Liver (tissue), 9 donors: Measurements from ENCODE around the gene CHST5. TPM values are rescaled to one million over a fixed set of nuclear protein-coding genes. Genes with fewer than 3 reads are reported as not detected.

Source experiments
- DNase-seq: peaks from one replicate; pipeline ENCODE4 v3.0.0-alpha.2; 2017; ENCODE audit warnings: low spot score
- H3K27ac ChIP-seq, 2 donors: one replicate each; pipeline ENCODE4 v1.7.0; 2013; ENCODE audit warnings: inconsistent platforms in 2 of 2, low read length in 2 of 2, control low read depth in 1 of 2, low read depth in 1 of 2, mild to moderate bottlenecking in 1 of 2
- H3K27me3 ChIP-seq, 4 donors: one replicate each; pipeline versions ENCODE4 v1.6.1 to v1.7.0; 2013; ENCODE audit warnings: low read length in 3 of 4, inconsistent platforms in 1 of 4, mild to moderate bottlenecking in 1 of 4, moderate library complexity in 1 of 4; ENCODE audit not compliant: control insufficient read depth in 4 of 4, insufficient read depth in 4 of 4
- H3K36me3 ChIP-seq, 4 donors: one replicate each; pipeline versions ENCODE4 v1.6.1 to v1.7.0; 2013; ENCODE audit warnings: low read length in 3 of 4, mild to moderate bottlenecking in 3 of 4, low read depth in 1 of 4, moderate library complexity in 1 of 4; ENCODE audit not compliant: control insufficient read depth in 4 of 4, insufficient read depth in 3 of 4
- H3K4me1 ChIP-seq, 4 donors: one replicate each; pipeline versions ENCODE4 v1.6.1 to v1.7.0; 2013; ENCODE audit warnings: low read length in 3 of 4, mild to moderate bottlenecking in 3 of 4, moderate library complexity in 1 of 4; ENCODE audit not compliant: control insufficient read depth in 4 of 4, insufficient read depth in 4 of 4
- H3K4me3 ChIP-seq, 3 donors: one replicate each; pipeline versions ENCODE4 v1.6.1 to v1.7.0; 2013; ENCODE audit warnings: low read length in 3 of 3, control low read depth in 1 of 3, low read depth in 1 of 3, mild to moderate bottlenecking in 1 of 3
- H3K9ac ChIP-seq, 2 donors: one replicate each; pipeline ENCODE4 v1.7.0; 2013; ENCODE audit warnings: low read length in 2 of 2, mild to moderate bottlenecking in 2 of 2, moderate library complexity in 2 of 2, control low read depth in 1 of 2, low read depth in 1 of 2
- H3K9me3 ChIP-seq, 4 donors: one replicate each; pipeline versions ENCODE4 v1.6.1 to v1.7.0; 2013; ENCODE audit warnings: low read length in 3 of 4; ENCODE audit not compliant: control insufficient read depth in 4 of 4
- EGR1 ChIP-seq, 2 donors: IDR thresholded peaks; 2 replicates each; pipeline ENCODE4 v1.6.1; 2016 to 2018; ENCODE audit warnings: antibody characterized with exemption in 2 of 2, low read depth in 2 of 2
- FOXA1 ChIP-seq: IDR thresholded peaks from 2 replicates; pipeline ENCODE4 v1.6.1; 2016; ENCODE audit warnings: antibody characterized with exemption
- FOXA2 ChIP-seq: IDR thresholded peaks from 2 replicates; pipeline ENCODE4 v1.6.1; 2016; ENCODE audit warnings: antibody characterized with exemption
- GABPA ChIP-seq, 2 donors: IDR thresholded peaks in 1 of 2; conservative IDR thresholded peaks in 1 of 2; 2 replicates each; pipeline ENCODE4 v1.6.1; 2016; ENCODE audit warnings: antibody characterized with exemption in 2 of 2, mild to moderate bottlenecking in 1 of 2, moderate library complexity in 1 of 2
- HNF4A ChIP-seq, 2 donors: conservative IDR thresholded peaks; 2 replicates each; pipeline ENCODE4 v1.6.1; 2016; ENCODE audit warnings: antibody characterized with exemption in 2 of 2, mild to moderate bottlenecking in 2 of 2
- HNF4G ChIP-seq: IDR thresholded peaks from 2 replicates; pipeline ENCODE4 v1.6.1; 2016; ENCODE audit warnings: antibody characterized with exemption
- JUND ChIP-seq, 2 donors: IDR thresholded peaks; 2 replicates each; pipeline ENCODE4 v1.6.1; 2016; ENCODE audit warnings: antibody characterized with exemption in 2 of 2
- NR2F2 ChIP-seq: IDR thresholded peaks from 2 replicates; pipeline ENCODE4 v1.6.1; 2016; ENCODE audit warnings: antibody characterized with exemption
- RAD21 ChIP-seq, 2 donors: IDR thresholded peaks; 2 replicates each; pipeline ENCODE4 v1.6.1; 2016; ENCODE audit warnings: antibody characterized with exemption in 2 of 2, mild to moderate bottlenecking in 2 of 2
- RXRA ChIP-seq, 2 donors: IDR thresholded peaks; 2 replicates each; pipeline ENCODE4 v1.6.1; 2017 to 2018; ENCODE audit warnings: antibody characterized with exemption in 2 of 2, mild to moderate bottlenecking in 1 of 2
- SP1 ChIP-seq: IDR thresholded peaks from 2 replicates; pipeline ENCODE4 v1.6.1; 2018; ENCODE audit warnings: antibody characterized with exemption, mild to moderate bottlenecking
- TAF1 ChIP-seq: conservative IDR thresholded peaks from 2 replicates; pipeline ENCODE4 v1.6.1; 2016; ENCODE audit warnings: antibody characterized with exemption, mild to moderate bottlenecking
- YY1 ChIP-seq: IDR thresholded peaks from 2 replicates; pipeline ENCODE4 v1.6.1; 2016; ENCODE audit warnings: antibody characterized with exemption, mild to moderate bottlenecking
- WGBS: extraction: QIAGEN DNeasy Blood & Tissue Kit; methylation state at CpG from one replicate; pipeline ENCODE4 v1.1.7; 2013; 5-methylcytosine and 5-hydroxymethylcytosine counted together
- polyA plus RNA-seq, 2 donors: library from polyadenylated mRNA; stranded (reverse) in 1 of 2; unstranded in 1 of 2; fragments of 200-250 nt in 1 of 2; fragments of >200 nt in 1 of 2; fragmentation: Nextera tagmentation in 1 of 2; extraction: Ambion mirVana in 1 of 2; gene quantifications; one replicate each; pipeline versions ENCODE4 v1.2.1 to v1.2.3, GENCODE V29; 2013 to 2015
- total RNA-seq, 2 donors: library from RNA; depleted of rRNA; stranded (reverse); fragments of >200 nt; gene quantifications; one replicate each; pipeline ENCODE4 v1.2.3, GENCODE V29; 2014
- TF ChIP-seq, protein P1 (sequence below): IDR thresholded peaks from 2 replicates; pipeline ENCODE4 v1.6.1; 2016; ENCODE audit warnings: antibody characterized with exemption
- TF ChIP-seq, protein P2 (sequence below): fragments of 150-350 bp; IDR thresholded peaks from 2 replicates; pipeline ENCODE4 v1.5.1; 2017; ENCODE audit warnings: improper control_type of control experiment, low read depth, low read length; ENCODE audit not compliant: missing input control
- TF ChIP-seq, protein P3 (sequence below): IDR thresholded peaks from 2 replicates; pipeline ENCODE4 v1.6.1; 2016; ENCODE audit warnings: antibody characterized with exemption
- TF ChIP-seq, protein P4 (sequence below): IDR thresholded peaks from 2 replicates; pipeline ENCODE4 v1.6.1; 2016; ENCODE audit warnings: antibody characterized with exemption
- TF ChIP-seq, protein P5 (sequence below): IDR thresholded peaks from 2 replicates; pipeline ENCODE4 v1.6.1; 2016; ENCODE audit warnings: antibody characterized with exemption, mild to moderate bottlenecking
- donor health status: healthy.
- donor health status: healthy.
- donor health status: healthy.
- donor health status: healthy.
- donor health status: healthy.

CHST5 gene
- total and polyA plus RNA-seq, 4 donors, result not detected

DNA sequence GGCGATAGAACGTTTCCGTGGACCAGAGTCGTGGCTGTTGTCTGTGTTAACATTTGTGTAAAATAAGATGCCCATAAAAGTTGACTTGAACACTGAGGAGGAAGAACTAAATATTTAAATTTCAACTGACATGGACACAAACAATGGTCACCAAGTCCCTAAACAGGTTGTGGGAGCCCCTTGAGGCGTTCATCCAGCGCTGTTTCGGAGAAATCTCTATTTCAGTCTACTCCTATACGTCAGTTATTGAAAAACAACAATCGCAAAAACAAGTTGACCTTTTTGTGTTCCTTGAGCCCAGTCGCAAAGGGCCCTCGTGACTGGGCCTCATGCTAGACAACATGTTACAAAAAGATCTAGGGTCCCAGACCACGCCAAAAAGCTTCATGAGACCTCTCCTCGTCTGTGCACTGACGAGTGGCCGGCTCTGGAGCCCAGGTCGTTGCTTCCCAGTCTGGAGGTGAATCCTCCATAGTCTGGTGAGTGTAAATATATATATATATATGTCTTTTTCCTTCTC lies 20.6 kb upstream of the CHST5 start (continued):
- TF ChIP-seq, protein P1, sequence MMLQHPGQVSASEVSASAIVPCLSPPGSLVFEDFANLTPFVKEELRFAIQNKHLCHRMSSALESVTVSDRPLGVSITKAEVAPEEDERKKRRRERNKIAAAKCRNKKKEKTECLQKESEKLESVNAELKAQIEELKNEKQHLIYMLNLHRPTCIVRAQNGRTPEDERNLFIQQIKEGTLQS, result no peak
- TF ChIP-seq RAD21 (IDR thresholded peaks at IDR 0.05) (no peak), YY1 (no peak), FOXA1 (no peak)

DNA sequence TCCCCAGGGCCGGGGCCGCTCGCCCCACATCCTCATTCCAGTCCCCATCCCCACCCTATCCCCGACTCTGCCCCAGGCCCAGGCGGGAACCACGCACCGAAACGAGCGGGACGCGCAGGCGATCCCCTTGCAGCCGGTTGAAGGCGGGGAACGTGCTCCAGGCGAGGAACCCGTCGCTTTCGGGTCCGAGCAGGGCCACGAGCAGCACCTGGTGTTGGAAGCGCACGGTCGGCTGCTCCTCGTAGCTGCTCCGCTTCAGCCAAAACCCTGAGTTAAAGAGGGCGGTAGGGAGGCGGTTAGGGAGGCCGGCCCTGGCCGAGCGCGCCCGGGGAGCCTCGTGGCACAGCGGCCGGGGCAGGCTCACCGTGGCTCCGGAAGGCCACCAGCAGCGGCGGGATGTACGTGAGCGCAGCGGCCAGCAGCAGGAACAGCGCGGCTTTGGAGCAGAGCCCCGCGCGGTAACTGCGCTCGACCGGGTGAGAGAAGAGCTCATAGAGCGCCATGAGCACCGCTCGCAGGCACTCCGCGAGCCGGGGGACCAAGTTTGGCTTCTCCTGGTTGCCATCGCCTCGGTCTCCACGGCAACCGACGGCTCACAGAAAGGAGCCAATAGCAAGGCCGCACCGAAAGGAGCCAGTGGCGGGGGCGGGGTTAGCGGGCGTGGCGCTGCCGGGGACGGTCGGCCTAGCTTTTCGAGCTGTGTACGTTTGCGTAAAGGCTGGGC lies 20.0 kb upstream of the CHST5 start, which contains the start of gene TMEM231:
Gene TMEM231 (minus strand): TSS at position 546 of the 724 bp plus-strand sequence. CDS start 43 bp downstream, at position 503.
- WGBS, result under 1% methylated on average over 75 of the region's 75 CpGs
- Histone ChIP-seq H3K4me3 (peak within 1 kb of the TSS; percentile 38 to 83 (median 59)), H3K9ac (peak within 1 kb of the TSS in 1 of 2 donors; percentile 58), H3K27me3 (no peaks in the 10 kb centered on the region), H3K4me1 (peaks cover 0 to 14% (median 9%) of the 10 kb centered on the region in 4 donors), H3K9me3 (no peaks in the 10 kb centered on the region), H3K36me3 (no peaks in the 10 kb centered on the region), H3K27ac (peak within 1 kb of the TSS; percentile 38 to 55)
- TF ChIP-seq GABPA (IDR thresholded peaks at IDR 0.05 in 1 of 2, conservative IDR thresholded peaks at IDR 0.05 in 1 of 2) (no peak), JUND (IDR thresholded peaks at IDR 0.05) (no peak), RXRA (IDR thresholded peaks at IDR 0.05) (no peak), SP1 (peak; percentile 48), YY1 (peak; percentile 82), HNF4A (conservative IDR thresholded peaks at IDR 0.05) (no peak), FOXA2 (no peak), NR2F2 (no peak), EGR1 (IDR thresholded peaks at IDR 0.05; ENCODE audit: low read depth in 2 of 2) (peak; percentile 71 to 84), RAD21 (IDR thresholded peaks at IDR 0.05) (no peak), HNF4G (no peak), TAF1 (no peak)
- TF ChIP-seq, protein P2, sequence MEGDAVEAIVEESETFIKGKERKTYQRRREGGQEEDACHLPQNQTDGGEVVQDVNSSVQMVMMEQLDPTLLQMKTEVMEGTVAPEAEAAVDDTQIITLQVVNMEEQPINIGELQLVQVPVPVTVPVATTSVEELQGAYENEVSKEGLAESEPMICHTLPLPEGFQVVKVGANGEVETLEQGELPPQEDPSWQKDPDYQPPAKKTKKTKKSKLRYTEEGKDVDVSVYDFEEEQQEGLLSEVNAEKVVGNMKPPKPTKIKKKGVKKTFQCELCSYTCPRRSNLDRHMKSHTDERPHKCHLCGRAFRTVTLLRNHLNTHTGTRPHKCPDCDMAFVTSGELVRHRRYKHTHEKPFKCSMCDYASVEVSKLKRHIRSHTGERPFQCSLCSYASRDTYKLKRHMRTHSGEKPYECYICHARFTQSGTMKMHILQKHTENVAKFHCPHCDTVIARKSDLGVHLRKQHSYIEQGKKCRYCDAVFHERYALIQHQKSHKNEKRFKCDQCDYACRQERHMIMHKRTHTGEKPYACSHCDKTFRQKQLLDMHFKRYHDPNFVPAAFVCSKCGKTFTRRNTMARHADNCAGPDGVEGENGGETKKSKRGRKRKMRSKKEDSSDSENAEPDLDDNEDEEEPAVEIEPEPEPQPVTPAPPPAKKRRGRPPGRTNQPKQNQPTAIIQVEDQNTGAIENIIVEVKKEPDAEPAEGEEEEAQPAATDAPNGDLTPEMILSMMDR, result no peak
- TF ChIP-seq, protein P3, sequence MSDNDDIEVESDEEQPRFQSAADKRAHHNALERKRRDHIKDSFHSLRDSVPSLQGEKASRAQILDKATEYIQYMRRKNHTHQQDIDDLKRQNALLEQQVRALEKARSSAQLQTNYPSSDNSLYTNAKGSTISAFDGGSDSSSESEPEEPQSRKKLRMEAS, result no peak
- TF ChIP-seq, protein P4, sequence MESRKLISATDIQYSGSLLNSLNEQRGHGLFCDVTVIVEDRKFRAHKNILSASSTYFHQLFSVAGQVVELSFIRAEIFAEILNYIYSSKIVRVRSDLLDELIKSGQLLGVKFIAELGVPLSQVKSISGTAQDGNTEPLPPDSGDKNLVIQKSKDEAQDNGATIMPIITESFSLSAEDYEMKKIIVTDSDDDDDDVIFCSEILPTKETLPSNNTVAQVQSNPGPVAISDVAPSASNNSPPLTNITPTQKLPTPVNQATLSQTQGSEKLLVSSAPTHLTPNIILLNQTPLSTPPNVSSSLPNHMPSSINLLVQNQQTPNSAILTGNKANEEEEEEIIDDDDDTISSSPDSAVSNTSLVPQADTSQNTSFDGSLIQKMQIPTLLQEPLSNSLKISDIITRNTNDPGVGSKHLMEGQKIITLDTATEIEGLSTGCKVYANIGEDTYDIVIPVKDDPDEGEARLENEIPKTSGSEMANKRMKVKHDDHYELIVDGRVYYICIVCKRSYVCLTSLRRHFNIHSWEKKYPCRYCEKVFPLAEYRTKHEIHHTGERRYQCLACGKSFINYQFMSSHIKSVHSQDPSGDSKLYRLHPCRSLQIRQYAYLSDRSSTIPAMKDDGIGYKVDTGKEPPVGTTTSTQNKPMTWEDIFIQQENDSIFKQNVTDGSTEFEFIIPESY, result no peak
- TF ChIP-seq, protein P5, sequence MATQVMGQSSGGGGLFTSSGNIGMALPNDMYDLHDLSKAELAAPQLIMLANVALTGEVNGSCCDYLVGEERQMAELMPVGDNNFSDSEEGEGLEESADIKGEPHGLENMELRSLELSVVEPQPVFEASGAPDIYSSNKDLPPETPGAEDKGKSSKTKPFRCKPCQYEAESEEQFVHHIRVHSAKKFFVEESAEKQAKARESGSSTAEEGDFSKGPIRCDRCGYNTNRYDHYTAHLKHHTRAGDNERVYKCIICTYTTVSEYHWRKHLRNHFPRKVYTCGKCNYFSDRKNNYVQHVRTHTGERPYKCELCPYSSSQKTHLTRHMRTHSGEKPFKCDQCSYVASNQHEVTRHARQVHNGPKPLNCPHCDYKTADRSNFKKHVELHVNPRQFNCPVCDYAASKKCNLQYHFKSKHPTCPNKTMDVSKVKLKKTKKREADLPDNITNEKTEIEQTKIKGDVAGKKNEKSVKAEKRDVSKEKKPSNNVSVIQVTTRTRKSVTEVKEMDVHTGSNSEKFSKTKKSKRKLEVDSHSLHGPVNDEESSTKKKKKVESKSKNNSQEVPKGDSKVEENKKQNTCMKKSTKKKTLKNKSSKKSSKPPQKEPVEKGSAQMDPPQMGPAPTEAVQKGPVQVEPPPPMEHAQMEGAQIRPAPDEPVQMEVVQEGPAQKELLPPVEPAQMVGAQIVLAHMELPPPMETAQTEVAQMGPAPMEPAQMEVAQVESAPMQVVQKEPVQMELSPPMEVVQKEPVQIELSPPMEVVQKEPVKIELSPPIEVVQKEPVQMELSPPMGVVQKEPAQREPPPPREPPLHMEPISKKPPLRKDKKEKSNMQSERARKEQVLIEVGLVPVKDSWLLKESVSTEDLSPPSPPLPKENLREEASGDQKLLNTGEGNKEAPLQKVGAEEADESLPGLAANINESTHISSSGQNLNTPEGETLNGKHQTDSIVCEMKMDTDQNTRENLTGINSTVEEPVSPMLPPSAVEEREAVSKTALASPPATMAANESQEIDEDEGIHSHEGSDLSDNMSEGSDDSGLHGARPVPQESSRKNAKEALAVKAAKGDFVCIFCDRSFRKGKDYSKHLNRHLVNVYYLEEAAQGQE, result no peak
- DNase-seq, result peak; percentile 98
